ENCODE measurements around the gene MYO5B. TPM values are rescaled to one million over a fixed set of nuclear protein-coding genes. Genes with fewer than 3 reads are reported as not detected.

MYO5B gene
- total RNA-seq, 2 donors from 2014 or later, result 106 to 132 TPM

- H3K27ac ChIP-seq, result no peak overlapping the region
- H3K9me3 ChIP-seq, result no peaks in the 10 kb centered on the region
- intact Hi-C loops (cut with DNase I), result no loop called here
- no peaks in the 10 kb centered on the region for H3K36me3 ChIP-seq
- TF ChIP-seq, protein P1, sequence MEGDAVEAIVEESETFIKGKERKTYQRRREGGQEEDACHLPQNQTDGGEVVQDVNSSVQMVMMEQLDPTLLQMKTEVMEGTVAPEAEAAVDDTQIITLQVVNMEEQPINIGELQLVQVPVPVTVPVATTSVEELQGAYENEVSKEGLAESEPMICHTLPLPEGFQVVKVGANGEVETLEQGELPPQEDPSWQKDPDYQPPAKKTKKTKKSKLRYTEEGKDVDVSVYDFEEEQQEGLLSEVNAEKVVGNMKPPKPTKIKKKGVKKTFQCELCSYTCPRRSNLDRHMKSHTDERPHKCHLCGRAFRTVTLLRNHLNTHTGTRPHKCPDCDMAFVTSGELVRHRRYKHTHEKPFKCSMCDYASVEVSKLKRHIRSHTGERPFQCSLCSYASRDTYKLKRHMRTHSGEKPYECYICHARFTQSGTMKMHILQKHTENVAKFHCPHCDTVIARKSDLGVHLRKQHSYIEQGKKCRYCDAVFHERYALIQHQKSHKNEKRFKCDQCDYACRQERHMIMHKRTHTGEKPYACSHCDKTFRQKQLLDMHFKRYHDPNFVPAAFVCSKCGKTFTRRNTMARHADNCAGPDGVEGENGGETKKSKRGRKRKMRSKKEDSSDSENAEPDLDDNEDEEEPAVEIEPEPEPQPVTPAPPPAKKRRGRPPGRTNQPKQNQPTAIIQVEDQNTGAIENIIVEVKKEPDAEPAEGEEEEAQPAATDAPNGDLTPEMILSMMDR (IDR thresholded peaks at IDR 0.05), result no peak
- no peak for DNase-seq
- no peaks in the 10 kb centered on the region for H3K27me3 ChIP-seq
- peaks cover 14% of the 10 kb centered on the region for H3K4me1 ChIP-seq
- H3K4me3 ChIP-seq, result no peak overlapping the region
- H3K9ac ChIP-seq (ENCODE audit: low read depth in 2 of 2, low read length in 2 of 2), result no peak overlapping the region
Observed at GRCh38 chr18:49971462-49971861, 223.5 kb downstream of the MYO5B start.

DNA sequence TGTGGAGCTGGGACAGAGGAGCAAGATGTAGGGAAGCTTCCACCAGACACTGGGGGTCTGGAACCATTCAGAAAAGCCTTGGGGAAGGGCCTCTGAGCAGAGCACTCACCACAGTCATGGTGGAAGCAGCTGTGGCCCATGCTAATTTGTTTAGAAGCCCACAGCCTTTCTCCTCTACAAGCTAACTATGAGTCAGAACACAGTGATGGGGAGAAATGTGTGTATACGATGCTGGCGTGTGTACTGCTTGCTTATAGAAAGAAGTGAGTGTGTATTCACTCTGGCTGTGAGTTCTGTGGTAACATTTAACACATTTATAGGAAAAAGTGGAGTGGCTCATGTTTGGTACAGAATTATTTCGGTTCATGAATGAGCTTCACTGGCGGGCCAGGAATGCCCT, 224.6 kb downstream of the MYO5B start:
- Histone ChIP-seq H3K27ac (no peak overlapping the region), H3K4me1 (peaks cover 19% of the 10 kb centered on the region), H3K9ac (ENCODE audit: low read depth in 2 of 2, low read length in 2 of 2) (no peak overlapping the region), H3K27me3 (no peaks in the 10 kb centered on the region), H3K36me3 (no peaks in the 10 kb centered on the region), H3K9me3 (no peaks in the 10 kb centered on the region), H3K4me3 (no peak overlapping the region)
- no peak for DNase-seq
- intact Hi-C loops (cut with DNase I), result no loop called here
- TF ChIP-seq, protein P1 (IDR thresholded peaks at IDR 0.05), result no peak

- TF ChIP-seq, protein P1 (IDR thresholded peaks at IDR 0.05), result no peak
- no peaks in the 10 kb centered on the region for H3K36me3 ChIP-seq
- H3K4me3 ChIP-seq, result no peak overlapping the region
- H3K9ac ChIP-seq (ENCODE audit: low read depth in 2 of 2, low read length in 2 of 2), result no peak overlapping the region
- H3K4me1 ChIP-seq, result peaks cover 19% of the 10 kb centered on the region
- H3K27me3 ChIP-seq, result no peaks in the 10 kb centered on the region
- DNase-seq, result no peak
- H3K27ac ChIP-seq, result peak overlapping the region; percentile 76
- intact Hi-C loops (cut with DNase I), result no loop called here
- no peaks in the 10 kb centered on the region for H3K9me3 ChIP-seq
Observed at GRCh38 chr18:49968644-49969309, 226.2 kb downstream of the MYO5B start.

DNA sequence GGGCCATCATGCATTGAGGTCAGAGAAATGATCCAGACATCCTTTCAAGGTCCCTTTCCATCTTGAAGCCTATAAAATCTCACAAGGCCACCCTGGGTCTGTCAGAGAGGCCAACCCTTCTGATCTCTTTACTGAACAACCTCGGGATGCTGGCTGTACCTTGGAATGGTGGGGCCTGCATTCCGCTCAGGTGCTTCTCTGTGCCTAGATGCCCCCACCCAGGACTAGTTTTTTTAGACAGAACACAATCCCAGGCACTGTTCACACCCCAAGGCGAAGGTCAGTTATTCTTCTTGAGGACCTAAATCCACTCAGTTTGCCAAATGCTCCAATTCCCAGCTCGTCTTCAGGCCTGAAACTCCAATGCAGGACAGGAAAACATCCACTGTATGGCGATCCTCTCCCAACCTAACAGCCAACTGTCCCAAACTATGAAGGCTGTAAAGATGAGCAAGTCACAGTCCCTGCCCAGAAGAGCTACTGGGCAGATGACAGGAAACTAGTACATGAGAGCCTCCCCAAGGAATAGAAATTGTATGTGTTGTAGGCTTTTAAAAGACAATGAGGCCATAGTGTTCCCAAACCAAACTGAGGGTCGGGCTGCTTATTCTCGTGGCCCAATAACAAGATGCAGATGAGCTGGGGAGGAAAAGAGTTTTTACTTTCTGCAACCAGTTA, 227.2 kb downstream of the MYO5B start:
- H3K9me3 ChIP-seq, result no peaks in the 10 kb centered on the region
- no peaks in the 10 kb centered on the region for H3K36me3 ChIP-seq
- H3K27me3 ChIP-seq, result no peaks in the 10 kb centered on the region
- H3K4me1 ChIP-seq, result peaks cover 19% of the 10 kb centered on the region
- DNase-seq, result peak; percentile 43
- H3K9ac ChIP-seq (ENCODE audit: low read depth in 2 of 2, low read length in 2 of 2), result peak overlapping the region in 1 of 2 donors; percentile 49
- intact Hi-C loops (cut with DNase I), result no loop called here
- TF ChIP-seq, protein P1 (IDR thresholded peaks at IDR 0.05), result no peak
- no peak overlapping the region for H3K4me3 ChIP-seq
- H3K27ac ChIP-seq, result peak overlapping the region; percentile 76

GRCh38 chr18:49967171-49967570, 227.8 kb downstream of the MYO5B start:
- Histone ChIP-seq H3K9me3 (no peaks in the 10 kb centered on the region), H3K36me3 (no peaks in the 10 kb centered on the region), H3K9ac (ENCODE audit: low read depth in 2 of 2, low read length in 2 of 2) (peak overlapping the region in 1 of 2 donors; percentile 49), H3K4me3 (no peak overlapping the region), H3K27me3 (no peaks in the 10 kb centered on the region), H3K27ac (peak overlapping the region; percentile 76), H3K4me1 (peaks cover 19% of the 10 kb centered on the region)
- intact Hi-C loops (cut with DNase I), result no loop called here
- TF ChIP-seq, protein P1 (IDR thresholded peaks at IDR 0.05), result no peak
- DNase-seq, result no peak

Measured in colonic mucosa (tissue), 4 donors.